Colonic mucosa (tissue), 4 donors: ENCODE data around the gene CCDC159. TPM values are rescaled to one million over a fixed set of nuclear protein-coding genes. Genes with fewer than 3 reads are reported as not detected.

Experiments
- DNase-seq: peaks from one replicate; pipeline ENCODE4 v3.0.0-alpha.2; 2020
- H3K27ac ChIP-seq: fragments of 200-600 bp; one replicate; pipeline ENCODE4 v1.8.0; 2021
- H3K27me3 ChIP-seq: fragments of 200-600 bp; one replicate; pipeline ENCODE4 v1.8.0; 2021
- H3K36me3 ChIP-seq: fragments of 200-600 bp; one replicate; pipeline ENCODE4 v1.8.0; 2021
- H3K4me1 ChIP-seq: fragments of 200-600 bp; one replicate; pipeline ENCODE4 v1.8.0; 2021; ENCODE audit warnings: mild to moderate bottlenecking
- H3K4me3 ChIP-seq: fragments of 200-600 bp; one replicate; pipeline ENCODE4 v1.8.0; 2021
- H3K9ac ChIP-seq, 2 donors: one replicate each; pipeline ENCODE4 v1.7.0; 2013; ENCODE audit warnings: control low read depth in 2 of 2, low read depth in 2 of 2, low read length in 2 of 2
- H3K9me3 ChIP-seq: fragments of 200-600 bp; one replicate; pipeline ENCODE4 v1.8.0; 2021
- intact Hi-C: fragments of 100-400 bp; cut with DNase I; formaldehyde crosslinking; loops from one replicate; pipeline ENCODE4 v1.14.1; 2022
- total RNA-seq, 2 donors: library from RNA; stranded (reverse); fragmentation: NEBNext Ultra II Directional in 1 of 2; extraction: Animal tissue kit (Norgen Biotek cat#: 25700) in 1 of 2; gene quantifications; one replicate each; pipeline ENCODE4 v1.2.1, GENCODE V29; 2021
- TF ChIP-seq, protein P1 (sequence below): fragments of 200-600 bp; IDR thresholded peaks from one replicate; pipeline ENCODE4 v1.8.0; 2022; ENCODE audit warnings: antibody characterized with exemption, mild to moderate bottlenecking
- donor health status: healthy.
- donor health status: DM: no; HTN: no; CAD: no.
- donor health status: DM: no; HTN: no; CAD: no.

CCDC159 gene
- total RNA-seq, 2 donors from 2014 or later, result 17.4 to 21.4 TPM

DNA sequence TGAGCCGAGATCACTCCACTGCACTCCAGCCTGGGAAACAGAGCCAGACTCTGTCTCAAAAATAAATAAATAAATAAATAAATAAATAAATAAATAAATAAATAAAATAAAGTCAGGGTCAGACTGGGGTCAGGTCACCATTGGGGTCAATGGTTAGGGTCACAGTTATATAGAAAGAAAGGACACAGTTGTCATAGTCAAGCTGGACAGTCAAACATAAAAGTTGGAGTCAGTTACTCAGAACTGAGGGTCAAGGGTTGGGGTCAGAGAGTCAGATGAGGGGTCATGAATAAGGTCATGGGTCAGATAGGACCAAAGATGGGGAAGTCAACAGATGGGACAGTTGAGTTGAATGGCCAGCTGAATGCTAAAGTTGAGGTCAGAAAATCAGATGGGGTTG lies 54.5 kb downstream of the CCDC159 start:
- no peak overlapping the region for H3K9ac ChIP-seq
- DNase-seq, result no peak
- H3K9me3 ChIP-seq, result no peaks in the 10 kb centered on the region
- no peaks in the 10 kb centered on the region for H3K4me1 ChIP-seq
- no peak overlapping the region for H3K4me3 ChIP-seq
- TF ChIP-seq, protein P1, sequence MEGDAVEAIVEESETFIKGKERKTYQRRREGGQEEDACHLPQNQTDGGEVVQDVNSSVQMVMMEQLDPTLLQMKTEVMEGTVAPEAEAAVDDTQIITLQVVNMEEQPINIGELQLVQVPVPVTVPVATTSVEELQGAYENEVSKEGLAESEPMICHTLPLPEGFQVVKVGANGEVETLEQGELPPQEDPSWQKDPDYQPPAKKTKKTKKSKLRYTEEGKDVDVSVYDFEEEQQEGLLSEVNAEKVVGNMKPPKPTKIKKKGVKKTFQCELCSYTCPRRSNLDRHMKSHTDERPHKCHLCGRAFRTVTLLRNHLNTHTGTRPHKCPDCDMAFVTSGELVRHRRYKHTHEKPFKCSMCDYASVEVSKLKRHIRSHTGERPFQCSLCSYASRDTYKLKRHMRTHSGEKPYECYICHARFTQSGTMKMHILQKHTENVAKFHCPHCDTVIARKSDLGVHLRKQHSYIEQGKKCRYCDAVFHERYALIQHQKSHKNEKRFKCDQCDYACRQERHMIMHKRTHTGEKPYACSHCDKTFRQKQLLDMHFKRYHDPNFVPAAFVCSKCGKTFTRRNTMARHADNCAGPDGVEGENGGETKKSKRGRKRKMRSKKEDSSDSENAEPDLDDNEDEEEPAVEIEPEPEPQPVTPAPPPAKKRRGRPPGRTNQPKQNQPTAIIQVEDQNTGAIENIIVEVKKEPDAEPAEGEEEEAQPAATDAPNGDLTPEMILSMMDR, result no peak
- intact Hi-C loops, result no loop called here
- no peak overlapping the region for H3K27ac ChIP-seq
- H3K36me3 ChIP-seq, result no peaks in the 10 kb centered on the region
- H3K27me3 ChIP-seq, result no peaks in the 10 kb centered on the region

DNA sequence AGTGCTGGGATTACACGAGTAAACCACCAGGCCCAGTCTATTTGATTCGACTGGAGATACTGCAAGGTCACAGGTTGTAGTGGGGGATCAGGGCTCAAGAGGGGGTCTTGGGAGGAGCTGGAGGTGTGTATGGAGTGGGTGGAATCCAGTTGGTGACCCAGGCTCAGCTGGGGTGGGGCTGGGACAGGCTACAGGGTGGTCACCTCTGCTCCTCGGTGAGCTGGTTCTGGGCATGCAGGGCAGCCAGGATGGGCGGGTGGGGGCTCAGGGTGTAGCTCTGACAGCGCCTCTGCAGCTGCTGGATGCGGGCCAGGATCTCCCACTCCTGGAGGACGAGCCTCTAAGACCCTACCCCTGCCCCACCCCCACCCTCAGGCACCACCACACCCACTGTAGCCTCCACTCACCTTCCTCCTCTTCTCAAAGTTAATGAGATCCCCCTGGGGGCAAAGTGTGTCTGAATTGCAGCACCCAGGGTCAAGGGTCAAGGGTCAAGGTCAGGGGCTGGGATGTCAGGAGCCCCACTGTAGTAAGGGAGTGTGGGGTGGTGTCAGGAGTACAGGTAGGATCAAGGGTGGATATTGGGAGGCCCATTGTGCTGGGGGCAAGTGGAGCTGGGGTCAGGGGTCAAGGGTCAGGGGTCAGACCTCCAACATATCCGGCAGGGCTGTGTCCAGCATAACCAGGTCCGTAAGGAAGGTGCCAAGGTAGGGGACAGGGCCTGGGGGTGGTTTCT lies 55.7 kb downstream of the CCDC159 start:
- TF ChIP-seq, protein P1, result no peak
- Histone ChIP-seq H3K27me3 (no peaks in the 10 kb centered on the region), H3K4me3 (no peak overlapping the region), H3K4me1 (no peaks in the 10 kb centered on the region), H3K9me3 (no peaks in the 10 kb centered on the region), H3K9ac (no peak overlapping the region), H3K27ac (no peak overlapping the region), H3K36me3 (no peaks in the 10 kb centered on the region)
- no peak for DNase-seq
- intact Hi-C loops, result no loop called here

Other genes starting within 250 kb of the CCDC159 start
- 10 to 100 TPM in 1 of 2 donors, 1 to 10 TPM in 1; 9.4 to 47.6 TPM for gene SPC24, start 190.7 kb upstream of the CCDC159 start, total RNA-seq
- 10 to 100 TPM; 44.1 to 87.8 TPM for gene KANK2, start 149.0 kb upstream of the CCDC159 start, total RNA-seq
- gene ANGPTL8, start 106.9 kb upstream of the CCDC159 start, total RNA-seq, result not detected
- gene DOCK6, start 84.0 kb upstream of the CCDC159 start, total RNA-seq, result 10 to 100 TPM; 45.9 to 86.0 TPM
- not detected for gene TSPAN16, start 50.4 kb upstream of the CCDC159 start, total RNA-seq
- 10 to 100 TPM; 47.7 to 54.0 TPM for gene RAB3D, start 6.9 kb upstream of the CCDC159 start, total RNA-seq
- gene TMEM205, start 251 bp upstream of the CCDC159 start, total RNA-seq, result 10 to 100 TPM; 45.4 to 63.4 TPM
- 1 to 10 TPM; 4.8 to 8.0 TPM for gene PLPPR2, start 8.9 kb downstream of the CCDC159 start, total RNA-seq
- gene SWSAP1, start 28.1 kb downstream of the CCDC159 start, total RNA-seq, result 1 to 10 TPM; 3.0 to 4.6 TPM
- gene EPOR, start 37.8 kb downstream of the CCDC159 start, total RNA-seq, result 1 to 10 TPM; 2.8 to 5.8 TPM
- 10 to 100 TPM; 13.8 to 32.7 TPM for gene RGL3, start 72.8 kb downstream of the CCDC159 start, total RNA-seq
- under 1 TPM in 1 of 2 donors, not detected in 1; 0.22 TPM for gene ODAD3, start 88.6 kb downstream of the CCDC159 start, total RNA-seq
- 100 to 1,000 TPM; 308 to 434 TPM for gene PRKCSH, start 89.1 kb downstream of the CCDC159 start, total RNA-seq
- under 1 TPM; 0.25 to 0.50 TPM for gene ELAVL3, start 134.5 kb downstream of the CCDC159 start, total RNA-seq
- gene ZNF653, start 159.3 kb downstream of the CCDC159 start, total RNA-seq, result 10 to 100 TPM; 10.6 to 14.2 TPM
- 100 to 1,000 TPM in 1 of 2 donors, 10 to 100 TPM in 1; 62.8 to 124 TPM for gene ECSIT, start 182.6 kb downstream of the CCDC159 start, total RNA-seq
- gene CNN1, start 192.3 kb downstream of the CCDC159 start, total RNA-seq, result 100 to 1,000 TPM in 1 of 2 donors, 10 to 100 TPM in 1; 10.7 to 354 TPM
- 10 to 100 TPM; 33.8 to 59.8 TPM for gene ELOF1, start 212.7 kb downstream of the CCDC159 start, total RNA-seq
- 10 to 100 TPM; 11.3 to 30.2 TPM for gene ACP5, start 231.1 kb downstream of the CCDC159 start, total RNA-seq